ENCODE data around the gene UVRAG. TPM values are rescaled to one million over a fixed set of nuclear protein-coding genes. Genes with fewer than 3 reads are reported as not detected.

UVRAG gene
- total and polyA plus RNA-seq, 12 donors: 5.0 to 18.3 (median 13.4) TPM

DNA sequence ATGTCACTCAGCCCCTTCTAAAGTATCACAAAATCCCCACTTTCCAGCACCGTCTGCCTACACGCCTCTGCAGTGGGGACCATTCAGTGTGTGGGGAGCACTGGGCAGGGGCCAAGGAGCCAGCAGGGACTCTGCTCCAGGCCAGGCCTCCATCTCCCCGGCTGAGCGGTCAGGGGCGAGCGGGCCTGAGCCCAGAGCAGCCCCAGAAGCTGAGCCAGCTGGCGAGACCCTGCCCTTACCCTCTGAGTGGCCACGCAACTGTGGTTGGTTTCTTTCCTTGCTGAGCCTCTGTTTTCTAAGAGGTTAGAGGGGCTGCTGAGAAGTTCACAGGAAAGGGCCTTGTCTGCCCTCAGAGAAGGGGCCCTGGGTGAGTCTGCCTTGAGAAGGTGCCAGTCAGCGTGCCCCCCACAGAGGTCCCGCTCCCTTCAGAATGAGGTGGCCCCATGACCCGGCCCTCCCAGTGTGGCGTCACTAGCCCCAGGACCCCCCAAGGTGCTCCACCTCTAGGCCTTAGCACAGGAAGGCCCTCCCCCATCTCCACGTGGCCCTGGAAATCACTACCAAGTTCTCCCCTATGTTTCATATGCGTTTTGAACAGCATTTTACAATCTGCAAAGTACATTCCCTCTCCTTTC is 344.4 kb downstream of the UVRAG start:
- Histone ChIP-seq H3K4me1 (peaks cover 0 to 19% (median 17%) of the 10 kb centered on the region in 9 donors), H3K9me3 (no peaks in the 10 kb centered on the region), H3K4me3 (no peak overlapping the region), H3K36me3 (no peaks in the 10 kb centered on the region), H3K27ac (no peak overlapping the region), H3K27me3 (no peaks in the 10 kb centered on the region)
- ATAC-seq (no peak), DNase-seq (no peak)
- TF ChIP-seq, protein P1, sequence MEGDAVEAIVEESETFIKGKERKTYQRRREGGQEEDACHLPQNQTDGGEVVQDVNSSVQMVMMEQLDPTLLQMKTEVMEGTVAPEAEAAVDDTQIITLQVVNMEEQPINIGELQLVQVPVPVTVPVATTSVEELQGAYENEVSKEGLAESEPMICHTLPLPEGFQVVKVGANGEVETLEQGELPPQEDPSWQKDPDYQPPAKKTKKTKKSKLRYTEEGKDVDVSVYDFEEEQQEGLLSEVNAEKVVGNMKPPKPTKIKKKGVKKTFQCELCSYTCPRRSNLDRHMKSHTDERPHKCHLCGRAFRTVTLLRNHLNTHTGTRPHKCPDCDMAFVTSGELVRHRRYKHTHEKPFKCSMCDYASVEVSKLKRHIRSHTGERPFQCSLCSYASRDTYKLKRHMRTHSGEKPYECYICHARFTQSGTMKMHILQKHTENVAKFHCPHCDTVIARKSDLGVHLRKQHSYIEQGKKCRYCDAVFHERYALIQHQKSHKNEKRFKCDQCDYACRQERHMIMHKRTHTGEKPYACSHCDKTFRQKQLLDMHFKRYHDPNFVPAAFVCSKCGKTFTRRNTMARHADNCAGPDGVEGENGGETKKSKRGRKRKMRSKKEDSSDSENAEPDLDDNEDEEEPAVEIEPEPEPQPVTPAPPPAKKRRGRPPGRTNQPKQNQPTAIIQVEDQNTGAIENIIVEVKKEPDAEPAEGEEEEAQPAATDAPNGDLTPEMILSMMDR (IDR thresholded peaks at IDR 0.05): no peak
- 86 to 87% methylated on average over 14 of the region's 14 CpGs for WGBS, 2 donors
- intact Hi-C loops (cut with DNase I): loop anchor here in 3 of 10 donors (10.0 kb wide), 2 partner anchors 355 to 435 kb away; no protein-coding TSS in a partner anchor

DNA sequence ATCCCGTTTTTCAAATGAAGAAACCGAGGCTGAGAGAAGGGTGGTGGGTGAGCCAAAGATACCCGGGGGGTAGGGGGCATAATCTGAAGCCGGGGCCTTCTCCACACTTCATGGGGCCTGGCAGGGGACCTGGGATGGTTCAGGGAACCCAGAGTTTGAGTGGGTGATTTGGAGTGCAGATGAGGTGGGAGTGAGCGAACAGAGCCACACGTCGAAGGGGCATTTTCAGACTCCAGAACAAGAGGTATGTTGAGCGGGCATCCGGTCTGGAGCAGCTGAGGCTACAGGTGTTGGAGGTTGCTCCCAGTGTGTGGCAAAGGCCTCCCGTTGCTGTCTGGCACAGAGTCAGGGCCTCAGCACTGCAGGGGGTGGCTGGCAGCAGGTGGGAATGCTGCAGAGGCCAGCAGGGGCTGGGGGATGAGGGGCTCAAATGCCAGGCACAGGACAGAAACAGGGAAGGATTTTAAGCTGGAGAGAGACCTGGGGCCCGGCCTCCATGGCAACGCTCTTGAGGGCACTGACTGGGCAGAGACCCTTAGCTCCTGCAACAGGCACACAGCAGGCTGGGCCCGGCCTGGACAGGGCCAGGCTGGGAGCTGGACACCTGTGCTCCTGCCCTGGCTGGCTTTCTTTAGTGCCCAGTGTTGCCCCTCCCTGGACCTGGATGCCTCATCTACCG is 345.1 kb downstream of the UVRAG start:
- Histone ChIP-seq H3K4me3 (no peak overlapping the region), H3K36me3 (no peaks in the 10 kb centered on the region), H3K9me3 (no peaks in the 10 kb centered on the region), H3K27me3 (no peaks in the 10 kb centered on the region), H3K4me1 (peaks cover 0 to 19% (median 17%) of the 10 kb centered on the region in 9 donors), H3K27ac (no peak overlapping the region)
- WGBS, 2 donors: 89% methylated on average over 14 of the region's 14 CpGs
- intact Hi-C loops (cut with DNase I): loop anchor here in 3 of 10 donors (10.0 kb wide), 3 partner anchors 355 to 435 kb away; no protein-coding TSS in a partner anchor
- DNase-seq (no peak), ATAC-seq (no peak)
- TF ChIP-seq, protein P1 (IDR thresholded peaks at IDR 0.05): no peak

GRCh38 chr11:76160856-76161255 is 345.8 kb downstream of the UVRAG start:
- ATAC-seq (peak in 2 of 8 donors; percentile 3 to 31), DNase-seq (no peak)
- H3K27ac ChIP-seq: no peak overlapping the region
- intact Hi-C loops (cut with DNase I): loop anchor here in 1 of 10 donors (10.0 kb wide), 1 partner anchor 366 kb away; no protein-coding TSS in a partner anchor
- peak overlapping the region in 2 of 10 donors; percentile 26 to 36 for H3K4me3 ChIP-seq
- WGBS, 2 donors: 82 to 84% methylated on average over 8 of the region's 8 CpGs
- H3K4me1 ChIP-seq: peaks cover 0 to 19% (median 17%) of the 10 kb centered on the region in 9 donors
- H3K27me3 ChIP-seq: no peaks in the 10 kb centered on the region
- H3K9me3 ChIP-seq: no peaks in the 10 kb centered on the region
- no peaks in the 10 kb centered on the region for H3K36me3 ChIP-seq
- TF ChIP-seq, protein P1 (IDR thresholded peaks at IDR 0.05): no peak

GRCh38 chr11:76161261-76161961 is 346.4 kb downstream of the UVRAG start:
- peaks cover 0 to 19% (median 17%) of the 10 kb centered on the region in 9 donors for H3K4me1 ChIP-seq
- H3K27ac ChIP-seq: no peak overlapping the region
- DNase-seq (peak; percentile 38 to 39), ATAC-seq (peak; percentile 41 to 82 (median 76))
- intact Hi-C loops (cut with DNase I): loop anchor here in 1 of 10 donors (10.0 kb wide), 1 partner anchor 367 kb away; no protein-coding TSS in a partner anchor
- WGBS, 2 donors: 4 to 8% methylated on average over 22 to 24 of the region's 24 CpGs
- H3K36me3 ChIP-seq: no peaks in the 10 kb centered on the region
- no peaks in the 10 kb centered on the region for H3K27me3 ChIP-seq
- H3K4me3 ChIP-seq: peak overlapping the region in 6 of 10 donors; percentile 26 to 38 (median 34)
- TF ChIP-seq, protein P1 (IDR thresholded peaks at IDR 0.05): no peak
- no peaks in the 10 kb centered on the region for H3K9me3 ChIP-seq
